Measurements from ENCODE around the gene PCDHGA3.
"Not testable (repeated sequence)": the region's sequence is repeated elsewhere in the genome, so short reads cannot be mapped to it uniquely, and the experiment has no call there.

PCDHGA3 gene

DNA sequence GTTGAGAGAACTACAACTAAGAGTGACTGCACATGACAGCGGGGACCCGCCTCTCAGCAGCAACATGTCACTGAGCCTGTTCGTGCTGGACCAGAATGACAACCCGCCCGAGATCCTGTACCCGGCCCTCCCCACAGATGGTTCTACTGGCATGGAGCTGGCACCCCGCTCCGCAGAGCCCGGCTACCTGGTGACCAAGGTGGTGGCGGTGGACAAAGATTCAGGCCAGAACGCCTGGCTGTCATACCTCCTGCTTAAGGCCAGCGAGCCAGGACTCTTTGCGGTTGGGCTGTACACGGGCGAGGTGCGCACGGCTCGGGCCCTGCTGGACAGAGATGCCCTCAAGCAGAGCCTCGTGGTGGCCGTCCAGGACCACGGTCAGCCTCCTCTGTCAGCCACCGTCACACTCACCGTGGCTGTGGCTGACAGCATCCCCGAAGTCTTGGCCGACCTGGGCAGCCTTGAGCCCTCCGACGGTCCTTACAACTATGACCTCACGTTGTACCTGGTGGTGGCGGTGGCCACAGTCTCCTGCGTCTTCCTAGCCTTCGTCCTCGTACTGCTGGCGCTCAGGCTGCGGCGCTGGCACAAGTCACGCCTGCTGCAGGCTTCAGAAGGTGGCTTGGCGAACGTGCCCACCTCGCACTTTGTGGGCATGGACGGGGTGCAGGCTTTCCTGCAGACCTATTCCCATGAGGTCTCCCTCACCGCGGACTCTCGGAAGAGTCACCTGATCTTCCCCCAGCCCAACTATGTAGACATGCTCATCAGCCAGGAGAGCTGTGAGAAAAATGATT lies 41.0 kb downstream of the PCDHGA3 start:
- Histone ChIP-seq H3K36me3 (ENCODE audit: insufficient read depth, low read length) (no peaks in the 10 kb centered on the region), H2AFZ (ENCODE audit: low read length, unreplicated experiment) (no peak overlapping the region), H3K27me3 (ENCODE audit: insufficient read depth, low read length) (peaks cover 84% of the 10 kb centered on the region), H3K79me2 (ENCODE audit: control insufficient read depth, insufficient read depth, low read length, unreplicated experiment) (no peaks in the 10 kb centered on the region), H3K27ac (ENCODE audit: low read depth, low read length) (no peak overlapping the region), H3K4me3 (ENCODE audit: low read depth, low read length) (no peak overlapping the region), H3K4me1 (ENCODE audit: control insufficient read depth, insufficient read depth, low read length, unreplicated experiment) (no peaks in the 10 kb centered on the region)

DNA sequence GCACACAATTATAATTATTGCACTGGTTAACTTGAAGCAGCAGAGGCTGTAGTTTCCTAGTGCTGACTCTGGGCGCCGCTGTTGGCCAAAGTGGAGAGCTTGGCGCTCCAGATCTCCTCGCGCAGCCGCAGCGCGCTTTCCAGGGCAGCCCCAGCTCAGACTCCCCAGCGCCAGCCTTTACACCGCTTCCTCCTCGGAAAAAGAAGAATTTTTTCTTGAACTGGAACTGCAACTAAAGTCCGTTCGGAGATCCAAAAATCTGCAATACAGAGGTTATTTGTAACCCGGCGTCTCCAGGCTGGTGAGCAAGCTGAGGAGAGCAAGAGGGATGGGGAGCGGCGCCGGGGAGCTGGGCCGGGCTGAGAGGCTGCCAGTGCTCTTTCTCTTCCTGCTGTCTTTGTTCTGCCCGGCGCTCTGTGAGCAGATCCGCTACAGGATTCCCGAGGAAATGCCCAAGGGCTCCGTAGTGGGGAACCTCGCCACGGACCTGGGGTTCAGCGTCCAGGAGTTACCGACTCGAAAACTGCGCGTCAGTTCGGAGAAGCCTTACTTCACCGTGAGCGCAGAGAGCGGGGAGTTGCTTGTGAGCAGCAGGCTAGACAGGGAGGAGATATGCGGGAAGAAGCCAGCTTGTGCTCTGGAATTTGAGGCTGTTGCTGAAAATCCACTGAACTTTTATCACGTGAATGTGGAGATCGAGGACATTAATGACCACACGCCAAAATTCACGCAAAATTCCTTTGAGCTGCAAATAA lies 44.1 kb downstream of the PCDHGA3 start, which contains the start of gene PCDHGB4:
TSS of gene PCDHGB4 (plus strand) at position 142 of the 755 bp plus-strand sequence. CDS start at position 329, 187 bp downstream.
- H3K36me3 ChIP-seq (ENCODE audit: insufficient read depth, low read length); H3K27ac ChIP-seq (ENCODE audit: low read depth, low read length); H3K79me2 ChIP-seq (ENCODE audit: control insufficient read depth, insufficient read depth, low read length, unreplicated experiment); H3K4me1 ChIP-seq (ENCODE audit: control insufficient read depth, insufficient read depth, low read length, unreplicated experiment); H2AFZ ChIP-seq (ENCODE audit: low read length, unreplicated experiment): not testable (repeated sequence)
- peaks cover 88% of the 10 kb centered on the region for H3K27me3 ChIP-seq (ENCODE audit: insufficient read depth, low read length)
- H3K4me3 ChIP-seq (ENCODE audit: low read depth, low read length): peak within 1 kb of the TSS; percentile 56

DNA sequence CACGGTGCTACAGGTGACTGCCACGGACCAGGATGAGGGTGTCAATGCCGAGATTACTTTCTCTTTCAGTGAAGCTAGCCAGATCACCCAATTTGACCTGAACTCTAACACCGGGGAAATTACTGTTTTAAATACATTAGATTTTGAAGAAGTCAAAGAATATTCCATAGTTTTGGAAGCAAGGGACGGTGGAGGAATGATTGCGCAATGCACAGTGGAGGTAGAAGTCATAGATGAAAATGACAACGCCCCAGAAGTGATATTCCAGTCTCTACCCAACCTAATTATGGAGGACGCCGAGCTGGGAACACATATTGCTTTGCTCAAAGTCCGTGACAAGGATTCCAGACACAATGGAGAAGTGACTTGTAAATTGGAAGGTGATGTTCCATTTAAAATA lies 45.0 kb downstream of the PCDHGA3 start:
- Histone ChIP-seq H3K79me2 (ENCODE audit: control insufficient read depth, insufficient read depth, low read length, unreplicated experiment) (no peaks in the 10 kb centered on the region), H3K4me3 (ENCODE audit: low read depth, low read length) (peak overlapping the region; percentile 36; the same call in 1 of the 2 replicates), H3K27ac (ENCODE audit: low read depth, low read length) (no peak overlapping the region), H3K36me3 (ENCODE audit: insufficient read depth, low read length) (no peaks in the 10 kb centered on the region), H3K27me3 (ENCODE audit: insufficient read depth, low read length) (peaks cover 88% of the 10 kb centered on the region), H3K4me1 (ENCODE audit: control insufficient read depth, insufficient read depth, low read length, unreplicated experiment) (no peaks in the 10 kb centered on the region), H2AFZ (ENCODE audit: low read length, unreplicated experiment) (no peak overlapping the region)

DNA sequence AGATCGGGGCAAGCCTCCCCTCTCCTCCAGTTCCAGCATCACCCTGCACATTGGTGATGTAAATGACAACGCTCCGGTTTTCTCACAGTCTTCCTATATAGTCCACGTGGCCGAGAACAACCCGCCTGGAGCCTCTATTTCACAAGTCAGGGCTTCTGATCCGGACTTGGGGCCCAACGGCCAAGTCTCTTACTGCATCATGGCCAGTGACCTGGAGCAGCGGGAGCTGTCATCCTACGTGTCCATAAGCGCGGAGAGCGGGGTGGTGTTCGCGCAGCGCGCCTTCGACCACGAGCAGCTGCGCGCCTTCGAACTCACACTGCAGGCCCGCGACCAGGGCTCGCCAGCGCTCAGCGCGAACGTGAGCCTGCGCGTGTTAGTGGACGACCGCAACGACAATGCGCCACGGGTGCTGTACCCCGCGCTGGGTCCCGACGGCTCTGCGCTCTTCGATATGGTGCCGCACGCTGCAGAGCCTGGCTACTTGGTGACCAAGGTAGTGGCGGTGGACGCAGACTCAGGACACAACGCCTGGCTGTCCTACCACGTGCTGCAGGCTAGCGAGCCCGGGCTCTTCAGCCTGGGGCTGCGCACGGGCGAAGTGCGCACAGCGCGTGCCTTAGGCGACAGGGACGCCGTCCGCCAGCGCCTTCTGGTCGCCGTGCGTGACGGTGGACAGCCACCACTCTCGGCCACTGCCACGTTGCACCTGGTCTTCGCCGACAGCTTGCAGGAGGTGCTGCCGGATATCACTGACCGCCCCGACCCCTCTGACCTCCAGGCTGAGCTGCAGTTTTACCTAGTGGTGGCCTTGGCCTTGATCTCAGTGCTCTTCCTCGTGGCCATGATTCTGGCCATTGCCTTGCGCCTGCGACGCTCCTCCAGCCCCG lies 45.8 kb downstream of the PCDHGA3 start:
- Histone ChIP-seq H3K27me3 (ENCODE audit: insufficient read depth, low read length) (peaks cover 87% of the 10 kb centered on the region), H3K79me2 (ENCODE audit: control insufficient read depth, insufficient read depth, low read length, unreplicated experiment) (no peaks in the 10 kb centered on the region), H3K36me3 (ENCODE audit: insufficient read depth, low read length) (no peaks in the 10 kb centered on the region), H3K4me3 (ENCODE audit: low read depth, low read length) (no peak overlapping the region), H3K27ac (ENCODE audit: low read depth, low read length) (no peak overlapping the region), H2AFZ (ENCODE audit: low read length, unreplicated experiment) (no peak overlapping the region), H3K4me1 (ENCODE audit: control insufficient read depth, insufficient read depth, low read length, unreplicated experiment) (no peaks in the 10 kb centered on the region)

DNA sequence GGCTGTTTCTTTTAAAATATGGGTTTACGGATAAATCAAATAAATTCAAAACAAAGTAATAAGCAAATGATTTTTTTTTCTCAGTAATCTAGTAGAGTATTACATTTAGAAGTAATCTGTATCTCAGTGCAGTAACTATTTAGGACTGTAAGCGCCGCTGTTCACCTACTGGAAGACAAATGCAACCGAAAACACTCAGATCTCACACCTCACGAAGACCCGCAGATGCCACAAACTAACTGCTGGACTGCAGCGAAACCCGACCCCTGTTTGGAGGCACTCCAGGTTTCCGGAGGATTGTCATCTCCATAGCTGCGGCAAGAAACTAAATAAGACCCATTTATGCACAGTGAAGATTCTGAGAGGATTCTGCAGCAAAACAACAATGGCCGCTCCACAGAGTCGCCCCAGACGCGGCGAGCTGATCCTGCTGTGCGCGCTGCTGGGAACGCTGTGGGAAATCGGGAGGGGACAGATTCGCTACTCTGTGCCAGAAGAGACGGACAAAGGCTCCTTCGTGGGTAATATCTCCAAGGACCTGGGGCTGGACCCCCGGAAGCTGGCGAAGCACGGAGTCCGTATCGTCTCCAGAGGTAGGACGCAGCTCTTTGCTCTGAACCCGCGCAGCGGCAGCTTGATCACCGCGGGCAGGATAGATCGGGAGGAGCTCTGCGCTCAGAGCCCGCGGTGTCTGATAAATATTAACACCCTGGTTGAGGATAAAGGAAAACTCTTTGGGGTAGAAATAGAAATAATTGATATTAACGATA lies 49.0 kb downstream of the PCDHGA3 start, which contains the start of gene PCDHGA8:
TSS of gene PCDHGA8 (plus strand) at position 205 of the 770 bp plus-strand sequence. CDS start at position 386, 181 bp downstream.
- no peak within 1 kb of the TSS for H3K27ac ChIP-seq (ENCODE audit: low read depth, low read length)
- H3K4me1 ChIP-seq (ENCODE audit: control insufficient read depth, insufficient read depth, low read length, unreplicated experiment): no peaks in the 10 kb centered on the region
- H2AFZ ChIP-seq (ENCODE audit: low read length, unreplicated experiment): no peak within 1 kb of the TSS
- H3K27me3 ChIP-seq (ENCODE audit: insufficient read depth, low read length): peaks cover 82% of the 10 kb centered on the region
- H3K4me3 ChIP-seq (ENCODE audit: low read depth, low read length): peak within 1 kb of the TSS; percentile 67
- H3K36me3 ChIP-seq (ENCODE audit: insufficient read depth, low read length): no peaks in the 10 kb centered on the region
- no peaks in the 10 kb centered on the region for H3K79me2 ChIP-seq (ENCODE audit: control insufficient read depth, insufficient read depth, low read length, unreplicated experiment)

DNA sequence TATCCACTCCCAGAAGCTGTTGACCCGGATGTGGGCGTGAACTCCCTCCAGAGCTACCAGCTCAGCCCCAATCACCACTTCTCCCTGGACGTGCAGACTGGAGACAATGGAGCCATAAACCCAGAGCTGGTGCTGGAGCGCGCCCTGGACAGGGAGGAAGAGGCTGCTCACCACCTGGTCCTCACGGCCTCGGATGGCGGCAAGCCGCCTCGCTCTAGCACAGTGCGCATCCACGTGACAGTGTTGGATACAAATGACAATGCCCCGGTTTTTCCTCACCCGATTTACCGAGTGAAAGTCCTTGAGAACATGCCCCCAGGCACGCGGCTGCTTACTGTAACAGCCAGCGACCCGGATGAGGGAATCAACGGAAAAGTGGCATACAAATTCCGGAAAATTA lies 49.6 kb downstream of the PCDHGA3 start:
- no peak overlapping the region for H2AFZ ChIP-seq (ENCODE audit: low read length, unreplicated experiment)
- peaks cover 81% of the 10 kb centered on the region for H3K27me3 ChIP-seq (ENCODE audit: insufficient read depth, low read length)
- H3K79me2 ChIP-seq (ENCODE audit: control insufficient read depth, insufficient read depth, low read length, unreplicated experiment): no peaks in the 10 kb centered on the region
- H3K27ac ChIP-seq (ENCODE audit: low read depth, low read length): no peak overlapping the region
- peak overlapping the region; percentile 67; the same call in 1 of the 2 replicates for H3K4me3 ChIP-seq (ENCODE audit: low read depth, low read length)
- H3K36me3 ChIP-seq (ENCODE audit: insufficient read depth, low read length): no peaks in the 10 kb centered on the region
- H3K4me1 ChIP-seq (ENCODE audit: control insufficient read depth, insufficient read depth, low read length, unreplicated experiment): no peaks in the 10 kb centered on the region

DNA sequence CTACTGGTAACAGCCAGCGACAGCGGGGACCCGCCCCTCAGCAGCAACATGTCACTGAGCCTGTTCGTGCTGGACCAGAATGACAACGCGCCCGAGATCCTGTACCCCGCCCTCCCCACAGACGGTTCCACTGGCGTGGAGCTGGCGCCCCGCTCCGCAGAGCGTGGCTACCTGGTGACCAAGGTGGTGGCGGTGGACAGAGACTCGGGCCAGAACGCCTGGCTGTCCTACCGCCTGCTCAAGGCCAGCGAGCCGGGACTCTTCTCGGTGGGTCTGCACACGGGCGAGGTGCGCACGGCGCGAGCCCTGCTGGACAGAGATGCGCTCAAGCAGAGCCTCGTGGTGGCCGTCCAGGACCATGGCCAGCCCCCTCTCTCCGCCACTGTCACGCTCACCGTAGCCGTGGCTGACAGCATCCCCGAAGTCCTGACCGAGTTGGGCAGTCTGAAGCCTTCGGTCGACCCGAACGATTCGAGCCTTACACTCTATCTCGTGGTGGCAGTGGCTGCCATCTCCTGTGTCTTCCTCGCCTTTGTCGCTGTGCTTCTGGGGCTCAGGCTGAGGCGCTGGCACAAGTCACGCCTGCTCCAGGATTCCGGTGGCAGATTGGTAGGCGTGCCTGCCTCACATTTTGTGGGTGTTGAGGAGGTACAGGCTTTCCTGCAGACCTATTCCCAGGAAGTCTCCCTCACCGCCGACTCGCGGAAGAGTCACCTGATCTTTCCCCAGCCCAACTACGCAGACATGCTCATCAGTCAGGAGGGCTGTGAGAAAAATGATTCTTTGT lies 51.0 kb downstream of the PCDHGA3 start:
- not testable (repeated sequence) for H3K4me1 ChIP-seq (ENCODE audit: control insufficient read depth, insufficient read depth, low read length, unreplicated experiment); H3K36me3 ChIP-seq (ENCODE audit: insufficient read depth, low read length); H3K4me3 ChIP-seq (ENCODE audit: low read depth, low read length); H3K27ac ChIP-seq (ENCODE audit: low read depth, low read length); H2AFZ ChIP-seq (ENCODE audit: low read length, unreplicated experiment); H3K79me2 ChIP-seq (ENCODE audit: control insufficient read depth, insufficient read depth, low read length, unreplicated experiment)
- H3K27me3 ChIP-seq (ENCODE audit: insufficient read depth, low read length): peaks cover 80% of the 10 kb centered on the region

Measured in ACC112 (cell line).